Colonic mucosa (tissue), 4 donors: Measurements from ENCODE around the gene TMEM132D. TPM values are rescaled to one million over a fixed set of nuclear protein-coding genes. Genes with fewer than 3 reads are reported as not detected.
A peak's percentile ranks its signal among the peaks of the same experiment; 100 is the strongest.
"Not testable (repeated sequence)": the region's sequence is repeated elsewhere in the genome, so short reads cannot be mapped to it uniquely, and the experiment has no call there.

ENCODE experiments used
- DNase-seq: peaks from one replicate; pipeline ENCODE4 v3.0.0-alpha.2; 2020
- H3K27ac ChIP-seq: fragments of 200-600 bp; one replicate; pipeline ENCODE4 v1.8.0; 2021
- H3K27me3 ChIP-seq: fragments of 200-600 bp; one replicate; pipeline ENCODE4 v1.8.0; 2021
- H3K36me3 ChIP-seq: fragments of 200-600 bp; one replicate; pipeline ENCODE4 v1.8.0; 2021
- H3K4me1 ChIP-seq: fragments of 200-600 bp; one replicate; pipeline ENCODE4 v1.8.0; 2021; ENCODE audit warnings: mild to moderate bottlenecking
- H3K4me3 ChIP-seq: fragments of 200-600 bp; one replicate; pipeline ENCODE4 v1.8.0; 2021
- H3K9ac ChIP-seq, 2 donors: one replicate each; pipeline ENCODE4 v1.7.0; 2013; ENCODE audit warnings: control low read depth in 2 of 2, low read depth in 2 of 2, low read length in 2 of 2
- H3K9me3 ChIP-seq: fragments of 200-600 bp; one replicate; pipeline ENCODE4 v1.8.0; 2021
- CTCF ChIP-seq: fragments of 200-600 bp; IDR thresholded peaks from one replicate; pipeline ENCODE4 v1.8.0; 2022; ENCODE audit warnings: antibody characterized with exemption, mild to moderate bottlenecking
- intact Hi-C: fragments of 100-400 bp; cut with DNase I; formaldehyde crosslinking; loops from one replicate; pipeline ENCODE4 v1.14.1; 2022
- total RNA-seq, 2 donors: library from RNA; stranded (reverse); fragmentation: NEBNext Ultra II Directional in 1 of 2; extraction: Animal tissue kit (Norgen Biotek cat#: 25700) in 1 of 2; gene quantifications; one replicate each; pipeline ENCODE4 v1.2.1, GENCODE V29; 2021
- donor health status: healthy.
- donor health status: DM: no; HTN: no; CAD: no.
- donor health status: DM: no; HTN: no; CAD: no.

TMEM132D gene
- total RNA-seq, 2 donors from 2014 or later = 0.17 to 0.32 TPM

GRCh38 chr12:129552996-129553750, 350.7 kb downstream of the TMEM132D start:
- no peak for DNase-seq
- H3K4me1 ChIP-seq = no peaks in the 10 kb centered on the region
- no peaks in the 10 kb centered on the region for H3K9me3 ChIP-seq
- H3K27me3 ChIP-seq = no peaks in the 10 kb centered on the region
- no peak overlapping the region for H3K27ac ChIP-seq
- no peak overlapping the region for H3K4me3 ChIP-seq
- H3K9ac ChIP-seq = no peak overlapping the region
- intact Hi-C loops = no loop called here
- no peak for TF ChIP-seq CTCF
- no peaks in the 10 kb centered on the region for H3K36me3 ChIP-seq

GRCh38 chr12:129551441-129551840, 352.4 kb downstream of the TMEM132D start:
- Histone ChIP-seq H3K36me3 (no peaks in the 10 kb centered on the region), H3K27ac (no peak overlapping the region), H3K27me3 (no peaks in the 10 kb centered on the region), H3K4me1 (no peaks in the 10 kb centered on the region), H3K4me3 (no peak overlapping the region), H3K9ac (no peak overlapping the region), H3K9me3 (no peaks in the 10 kb centered on the region)
- DNase-seq = no peak
- no peak for TF ChIP-seq CTCF
- intact Hi-C loops = no loop called here

- Histone ChIP-seq H3K9ac (no peak overlapping the region), H3K36me3 (no peaks in the 10 kb centered on the region), H3K27me3 (no peaks in the 10 kb centered on the region), H3K27ac (no peak overlapping the region), H3K9me3 (no peaks in the 10 kb centered on the region), H3K4me1 (no peaks in the 10 kb centered on the region), H3K4me3 (no peak overlapping the region)
- TF ChIP-seq CTCF = no peak
- intact Hi-C loops = no loop called here
- DNase-seq = peak; percentile 31
Observed at GRCh38 chr12:129550353-129550752, 353.5 kb downstream of the TMEM132D start.

GRCh38 chr12:129549656-129550055, 354.2 kb downstream of the TMEM132D start:
- DNase-seq = no peak
- intact Hi-C loops = no loop called here
- no peak overlapping the region for H3K9ac ChIP-seq
- H3K27ac ChIP-seq = no peak overlapping the region
- no peaks in the 10 kb centered on the region for H3K4me1 ChIP-seq
- no peaks in the 10 kb centered on the region for H3K27me3 ChIP-seq
- TF ChIP-seq CTCF = no peak
- no peak overlapping the region for H3K4me3 ChIP-seq
- H3K36me3 ChIP-seq = no peaks in the 10 kb centered on the region
- no peaks in the 10 kb centered on the region for H3K9me3 ChIP-seq

GRCh38 chr12:129549020-129549419, 354.8 kb downstream of the TMEM132D start:
- H3K27me3 ChIP-seq, intact Hi-C loops, H3K9ac ChIP-seq, H3K27ac ChIP-seq, H3K9me3 ChIP-seq, H3K36me3 ChIP-seq, H3K4me1 ChIP-seq, DNase-seq, H3K4me3 ChIP-seq: not testable (repeated sequence)

GRCh38 chr12:129544716-129545115, 359.1 kb downstream of the TMEM132D start:
- intact Hi-C loops = no loop called here
- Histone ChIP-seq H3K36me3 (no peaks in the 10 kb centered on the region), H3K27me3 (no peaks in the 10 kb centered on the region), H3K27ac (no peak overlapping the region), H3K9me3 (no peaks in the 10 kb centered on the region), H3K4me3 (no peak overlapping the region), H3K4me1 (no peaks in the 10 kb centered on the region), H3K9ac (no peak overlapping the region)
- no peak for TF ChIP-seq CTCF
- no peak for DNase-seq
